CD4-positive, alpha-beta T cell treated with Interleukin-15 for 1 hour (primary cell): ENCODE results near the gene MRTFB.
"Not testable (repeated sequence)": the region's sequence is repeated elsewhere in the genome, so short reads cannot be mapped to it uniquely, and the experiment has no call there.

Source experiments
- DNase-seq: peaks from one replicate; pipeline ENCODE4 v3.0.0-alpha.2; 2020

MRTFB gene

GRCh38 chr16:14109077-14109775 lies 38.1 kb downstream of the MRTFB start:
- DNase-seq, result no peak

- DNase-seq, result no peak
These were observed 38.9 kb downstream of the MRTFB start for GRCh38 chr16:14109782-14110727.

GRCh38 chr16:14110728-14111251 lies 39.7 kb downstream of the MRTFB start:
- DNase-seq, result no peak

- no peak for DNase-seq
These were observed 40.8 kb downstream of the MRTFB start for GRCh38 chr16:14111713-14112538.

- DNase-seq, result no peak
These were observed 41.4 kb downstream of the MRTFB start for GRCh38 chr16:14112539-14112856.

GRCh38 chr16:14113344-14113743 lies 42.2 kb downstream of the MRTFB start:
- no peak for DNase-seq

GRCh38 chr16:14117051-14117450 lies 45.9 kb downstream of the MRTFB start:
- no peak for DNase-seq

- no peak for DNase-seq
These were observed 48.7 kb downstream of the MRTFB start for GRCh38 chr16:14119799-14120198.

- no peak for DNase-seq
These were observed 49.2 kb downstream of the MRTFB start for GRCh38 chr16:14120335-14120734.

- no peak for DNase-seq
These were observed 50.0 kb downstream of the MRTFB start for GRCh38 chr16:14121142-14121541.

GRCh38 chr16:14121872-14122271 lies 50.8 kb downstream of the MRTFB start:
- DNase-seq, result no peak

- DNase-seq, result not testable (repeated sequence)
These were observed 51.3 kb downstream of the MRTFB start for GRCh38 chr16:14122430-14122829.

- DNase-seq, result no peak
These were observed 54.0 kb downstream of the MRTFB start for GRCh38 chr16:14125000-14125681.

- DNase-seq, result no peak
These were observed 54.6 kb downstream of the MRTFB start for GRCh38 chr16:14125708-14126107.

GRCh38 chr16:14128097-14128496 lies 57.0 kb downstream of the MRTFB start:
- DNase-seq, result no peak

- no peak for DNase-seq
These were observed 58.4 kb downstream of the MRTFB start for GRCh38 chr16:14129502-14129901.

GRCh38 chr16:14131774-14132695 lies 60.9 kb downstream of the MRTFB start:
- DNase-seq, result no peak

GRCh38 chr16:14132696-14133048 lies 61.6 kb downstream of the MRTFB start:
- DNase-seq, result no peak

- DNase-seq, result no peak
These were observed 62.8 kb downstream of the MRTFB start for GRCh38 chr16:14133907-14134306.

GRCh38 chr16:14135704-14136103 lies 64.6 kb downstream of the MRTFB start:
- no peak for DNase-seq

- DNase-seq, result no peak
These were observed 68.8 kb downstream of the MRTFB start for GRCh38 chr16:14139872-14140271.
